Measurements from ENCODE around the gene TMED5.
"Not testable (repeated sequence)": the region's sequence is repeated elsewhere in the genome, so short reads cannot be mapped to it uniquely, and the experiment has no call there.

Gene TMED5

GRCh38 chr1:93172778-93173177 lies 7.4 kb downstream of the TMED5 start:
- Histone ChIP-seq H3K27ac (ENCODE audit: low read length) (no peak overlapping the region), H3K4me1 (ENCODE audit: control insufficient read depth, insufficient read depth, low read length) (no peaks in the 10 kb centered on the region), H3K36me3 (ENCODE audit: control insufficient read depth, insufficient read depth, low read length) (no peaks in the 10 kb centered on the region), H3K9me3 (ENCODE audit: control insufficient read depth, insufficient read depth, low read length) (no peaks in the 10 kb centered on the region), H3K27me3 (ENCODE audit: control insufficient read depth, insufficient read depth, low read length) (no peaks in the 10 kb centered on the region), H3K4me3 (ENCODE audit: low read length) (no peak overlapping the region)
- WGBS (ENCODE audit: insufficient coverage, insufficient read length): no CpG with 5 or more reads among the region's 1 CpG
- no peak for DNase-seq (ENCODE audit: low read depth, low spot score)

GRCh38 chr1:93171549-93172034 lies 8.6 kb downstream of the TMED5 start:
- Histone ChIP-seq H3K27ac (ENCODE audit: low read length) (no peak overlapping the region), H3K27me3 (ENCODE audit: control insufficient read depth, insufficient read depth, low read length) (no peaks in the 10 kb centered on the region), H3K4me1 (ENCODE audit: control insufficient read depth, insufficient read depth, low read length) (no peaks in the 10 kb centered on the region), H3K4me3 (ENCODE audit: low read length) (no peak overlapping the region), H3K36me3 (ENCODE audit: control insufficient read depth, insufficient read depth, low read length) (no peaks in the 10 kb centered on the region), H3K9me3 (ENCODE audit: control insufficient read depth, insufficient read depth, low read length) (no peaks in the 10 kb centered on the region)
- no CpG with 5 or more reads among the region's 1 CpG for WGBS (ENCODE audit: insufficient coverage, insufficient read length)
- DNase-seq (ENCODE audit: low read depth, low spot score): no peak

- not testable (repeated sequence) for DNase-seq (ENCODE audit: low read depth, low spot score)
Observed at GRCh38 chr1:93170141-93170678, 10.0 kb downstream of the TMED5 start.

GRCh38 chr1:93167006-93167405 lies 13.2 kb downstream of the TMED5 start:
- H3K9me3 ChIP-seq (ENCODE audit: control insufficient read depth, insufficient read depth, low read length): no peaks in the 10 kb centered on the region
- H3K36me3 ChIP-seq (ENCODE audit: control insufficient read depth, insufficient read depth, low read length): no peaks in the 10 kb centered on the region
- H3K4me3 ChIP-seq (ENCODE audit: low read length): no peak overlapping the region
- H3K27ac ChIP-seq (ENCODE audit: low read length): no peak overlapping the region
- no peak for DNase-seq (ENCODE audit: low read depth, low spot score)
- H3K4me1 ChIP-seq (ENCODE audit: control insufficient read depth, insufficient read depth, low read length): no peaks in the 10 kb centered on the region
- no peaks in the 10 kb centered on the region for H3K27me3 ChIP-seq (ENCODE audit: control insufficient read depth, insufficient read depth, low read length)

More at GRCh38 chr1:93170141-93170678, 10.0 kb downstream of the TMED5 start:
- H3K27ac ChIP-seq (ENCODE audit: low read length); H3K27me3 ChIP-seq (ENCODE audit: control insufficient read depth, insufficient read depth, low read length); H3K36me3 ChIP-seq (ENCODE audit: control insufficient read depth, insufficient read depth, low read length); H3K4me1 ChIP-seq (ENCODE audit: control insufficient read depth, insufficient read depth, low read length); H3K9me3 ChIP-seq (ENCODE audit: control insufficient read depth, insufficient read depth, low read length); H3K4me3 ChIP-seq (ENCODE audit: low read length): not testable (repeated sequence)
- WGBS (ENCODE audit: insufficient coverage, insufficient read length): no CpG with 5 or more reads among the region's 36 CpGs

- no CpG with 5 or more reads among the region's 1 CpG for WGBS (ENCODE audit: insufficient coverage, insufficient read length)
- H3K4me1 ChIP-seq (ENCODE audit: control insufficient read depth, insufficient read depth, low read length); H3K27me3 ChIP-seq (ENCODE audit: control insufficient read depth, insufficient read depth, low read length); H3K36me3 ChIP-seq (ENCODE audit: control insufficient read depth, insufficient read depth, low read length); DNase-seq (ENCODE audit: low read depth, low spot score); H3K9me3 ChIP-seq (ENCODE audit: control insufficient read depth, insufficient read depth, low read length); H3K4me3 ChIP-seq (ENCODE audit: low read length); H3K27ac ChIP-seq (ENCODE audit: low read length): not testable (repeated sequence)
Observed at GRCh38 chr1:93165895-93166294, 14.3 kb downstream of the TMED5 start.

- no peak overlapping the region for H3K4me3 ChIP-seq (ENCODE audit: low read length)
- H3K9me3 ChIP-seq (ENCODE audit: control insufficient read depth, insufficient read depth, low read length): no peaks in the 10 kb centered on the region
- no peak overlapping the region for H3K27ac ChIP-seq (ENCODE audit: low read length)
- WGBS (ENCODE audit: insufficient coverage, insufficient read length): no CpG with 5 or more reads among the region's 2 CpGs
- no peaks in the 10 kb centered on the region for H3K36me3 ChIP-seq (ENCODE audit: control insufficient read depth, insufficient read depth, low read length)
- no peaks in the 10 kb centered on the region for H3K27me3 ChIP-seq (ENCODE audit: control insufficient read depth, insufficient read depth, low read length)
- no peaks in the 10 kb centered on the region for H3K4me1 ChIP-seq (ENCODE audit: control insufficient read depth, insufficient read depth, low read length)
- DNase-seq (ENCODE audit: low read depth, low spot score): no peak
Observed at GRCh38 chr1:93164816-93165215, 15.4 kb downstream of the TMED5 start.

- not testable (repeated sequence) for H3K27ac ChIP-seq (ENCODE audit: low read length); H3K9me3 ChIP-seq (ENCODE audit: control insufficient read depth, insufficient read depth, low read length); H3K4me3 ChIP-seq (ENCODE audit: low read length); H3K4me1 ChIP-seq (ENCODE audit: control insufficient read depth, insufficient read depth, low read length); H3K27me3 ChIP-seq (ENCODE audit: control insufficient read depth, insufficient read depth, low read length); DNase-seq (ENCODE audit: low read depth, low spot score); H3K36me3 ChIP-seq (ENCODE audit: control insufficient read depth, insufficient read depth, low read length)
- no CpG with 5 or more reads among the region's 8 CpGs for WGBS (ENCODE audit: insufficient coverage, insufficient read length)
Observed at GRCh38 chr1:93163314-93163713, 16.9 kb downstream of the TMED5 start.

GRCh38 chr1:93159337-93159736 lies 20.9 kb downstream of the TMED5 start:
- no peaks in the 10 kb centered on the region for H3K27me3 ChIP-seq (ENCODE audit: control insufficient read depth, insufficient read depth, low read length)
- WGBS (ENCODE audit: insufficient coverage, insufficient read length): no CpG with 5 or more reads among the region's 2 CpGs
- H3K4me3 ChIP-seq (ENCODE audit: low read length): no peak overlapping the region
- H3K36me3 ChIP-seq (ENCODE audit: control insufficient read depth, insufficient read depth, low read length): no peaks in the 10 kb centered on the region
- DNase-seq (ENCODE audit: low read depth, low spot score): no peak
- H3K9me3 ChIP-seq (ENCODE audit: control insufficient read depth, insufficient read depth, low read length): no peaks in the 10 kb centered on the region
- H3K4me1 ChIP-seq (ENCODE audit: control insufficient read depth, insufficient read depth, low read length): no peaks in the 10 kb centered on the region
- H3K27ac ChIP-seq (ENCODE audit: low read length): no peak overlapping the region

- no peak overlapping the region for H3K4me3 ChIP-seq (ENCODE audit: low read length)
- no peak for DNase-seq (ENCODE audit: low read depth, low spot score)
- H3K36me3 ChIP-seq (ENCODE audit: control insufficient read depth, insufficient read depth, low read length): no peaks in the 10 kb centered on the region
- no peaks in the 10 kb centered on the region for H3K9me3 ChIP-seq (ENCODE audit: control insufficient read depth, insufficient read depth, low read length)
- WGBS (ENCODE audit: insufficient coverage, insufficient read length): no CpG with 5 or more reads among the region's 3 CpGs
- H3K27me3 ChIP-seq (ENCODE audit: control insufficient read depth, insufficient read depth, low read length): no peaks in the 10 kb centered on the region
- H3K27ac ChIP-seq (ENCODE audit: low read length): no peak overlapping the region
- no peaks in the 10 kb centered on the region for H3K4me1 ChIP-seq (ENCODE audit: control insufficient read depth, insufficient read depth, low read length)
Observed at GRCh38 chr1:93155335-93155734, 24.9 kb downstream of the TMED5 start.

- no peak overlapping the region for H3K27ac ChIP-seq (ENCODE audit: low read length)
- DNase-seq (ENCODE audit: low read depth, low spot score): no peak
- H3K36me3 ChIP-seq (ENCODE audit: control insufficient read depth, insufficient read depth, low read length): no peaks in the 10 kb centered on the region
Observed at GRCh38 chr1:93154898-93155297, 25.3 kb downstream of the TMED5 start.

GRCh38 chr1:93152835-93153234 lies 27.4 kb downstream of the TMED5 start:
- whole genome bisulfite sequencing (ENCODE audit: insufficient coverage, insufficient read length): no CpG with 5 or more reads among the region's 2 CpGs
- Histone ChIP-seq H3K4me1 (ENCODE audit: control insufficient read depth, insufficient read depth, low read length) (no peaks in the 10 kb centered on the region), H3K27ac (ENCODE audit: low read length) (no peak overlapping the region), H3K9me3 (ENCODE audit: control insufficient read depth, insufficient read depth, low read length) (no peaks in the 10 kb centered on the region), H3K36me3 (ENCODE audit: control insufficient read depth, insufficient read depth, low read length) (no peaks in the 10 kb centered on the region; the same call in 1 of the 2 replicates), H3K27me3 (ENCODE audit: control insufficient read depth, insufficient read depth, low read length) (no peaks in the 10 kb centered on the region), H3K4me3 (ENCODE audit: low read length) (no peak overlapping the region)
- DNase-seq (ENCODE audit: low read depth, low spot score): no peak

More at GRCh38 chr1:93154898-93155297, 25.3 kb downstream of the TMED5 start:
- Histone ChIP-seq H3K27me3 (ENCODE audit: control insufficient read depth, insufficient read depth, low read length) (no peaks in the 10 kb centered on the region), H3K4me1 (ENCODE audit: control insufficient read depth, insufficient read depth, low read length) (no peaks in the 10 kb centered on the region), H3K9me3 (ENCODE audit: control insufficient read depth, insufficient read depth, low read length) (no peaks in the 10 kb centered on the region), H3K4me3 (ENCODE audit: low read length) (no peak overlapping the region)

All from iPS DF 6.9 (cell line).